Fibroblast of pulmonary artery (primary cell): Measurements from ENCODE around the gene CATSPER2.
"Not testable (repeated sequence)": the region's sequence is repeated elsewhere in the genome, so short reads cannot be mapped to it uniquely, and the experiment has no call there.

Experiments
- DNase-seq: peaks from one replicate; pipeline ENCODE4 v3.0.0-alpha.2; 2010; ENCODE audit warnings: low read depth
- H3K4me3 ChIP-seq: replicated peaks from 2 replicates; pipeline ENCODE4 v1.5.1; 2011; ENCODE audit warnings: low read depth, mild to moderate bottlenecking, control low read depth, low read length, moderate library complexity
- TF ChIP-seq, protein P1 (sequence below): IDR thresholded peaks from 2 replicates; pipeline ENCODE4 v1.5.1; 2011; ENCODE audit warnings: mild to moderate bottlenecking, control low read depth, low read length, inconsistent platforms; ENCODE audit errors: missing control alignments

The CATSPER2 gene

DNA sequence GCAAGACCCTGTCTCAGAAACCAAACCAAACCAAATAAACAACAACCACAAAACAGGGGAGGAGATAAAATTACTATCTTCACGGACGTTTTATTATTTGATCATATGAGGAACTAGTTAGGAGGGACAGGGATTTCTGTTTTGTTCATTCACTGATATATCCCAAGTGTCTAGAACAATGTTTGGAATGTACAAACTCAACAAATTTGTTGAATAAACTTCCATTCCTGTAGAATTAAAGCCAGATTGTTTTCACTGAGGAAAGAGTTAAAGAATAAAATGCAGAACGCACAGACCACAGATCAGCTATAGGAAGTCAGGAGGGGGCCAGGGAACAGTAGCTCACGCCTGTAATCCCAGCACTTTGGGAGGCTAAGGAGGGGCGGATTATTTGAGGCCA lies 23.5 kb downstream of the CATSPER2 start:
- DNase-seq = no peak
- TF ChIP-seq, protein P1, sequence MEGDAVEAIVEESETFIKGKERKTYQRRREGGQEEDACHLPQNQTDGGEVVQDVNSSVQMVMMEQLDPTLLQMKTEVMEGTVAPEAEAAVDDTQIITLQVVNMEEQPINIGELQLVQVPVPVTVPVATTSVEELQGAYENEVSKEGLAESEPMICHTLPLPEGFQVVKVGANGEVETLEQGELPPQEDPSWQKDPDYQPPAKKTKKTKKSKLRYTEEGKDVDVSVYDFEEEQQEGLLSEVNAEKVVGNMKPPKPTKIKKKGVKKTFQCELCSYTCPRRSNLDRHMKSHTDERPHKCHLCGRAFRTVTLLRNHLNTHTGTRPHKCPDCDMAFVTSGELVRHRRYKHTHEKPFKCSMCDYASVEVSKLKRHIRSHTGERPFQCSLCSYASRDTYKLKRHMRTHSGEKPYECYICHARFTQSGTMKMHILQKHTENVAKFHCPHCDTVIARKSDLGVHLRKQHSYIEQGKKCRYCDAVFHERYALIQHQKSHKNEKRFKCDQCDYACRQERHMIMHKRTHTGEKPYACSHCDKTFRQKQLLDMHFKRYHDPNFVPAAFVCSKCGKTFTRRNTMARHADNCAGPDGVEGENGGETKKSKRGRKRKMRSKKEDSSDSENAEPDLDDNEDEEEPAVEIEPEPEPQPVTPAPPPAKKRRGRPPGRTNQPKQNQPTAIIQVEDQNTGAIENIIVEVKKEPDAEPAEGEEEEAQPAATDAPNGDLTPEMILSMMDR = no peak
- no peak overlapping the region for H3K4me3 ChIP-seq

DNA sequence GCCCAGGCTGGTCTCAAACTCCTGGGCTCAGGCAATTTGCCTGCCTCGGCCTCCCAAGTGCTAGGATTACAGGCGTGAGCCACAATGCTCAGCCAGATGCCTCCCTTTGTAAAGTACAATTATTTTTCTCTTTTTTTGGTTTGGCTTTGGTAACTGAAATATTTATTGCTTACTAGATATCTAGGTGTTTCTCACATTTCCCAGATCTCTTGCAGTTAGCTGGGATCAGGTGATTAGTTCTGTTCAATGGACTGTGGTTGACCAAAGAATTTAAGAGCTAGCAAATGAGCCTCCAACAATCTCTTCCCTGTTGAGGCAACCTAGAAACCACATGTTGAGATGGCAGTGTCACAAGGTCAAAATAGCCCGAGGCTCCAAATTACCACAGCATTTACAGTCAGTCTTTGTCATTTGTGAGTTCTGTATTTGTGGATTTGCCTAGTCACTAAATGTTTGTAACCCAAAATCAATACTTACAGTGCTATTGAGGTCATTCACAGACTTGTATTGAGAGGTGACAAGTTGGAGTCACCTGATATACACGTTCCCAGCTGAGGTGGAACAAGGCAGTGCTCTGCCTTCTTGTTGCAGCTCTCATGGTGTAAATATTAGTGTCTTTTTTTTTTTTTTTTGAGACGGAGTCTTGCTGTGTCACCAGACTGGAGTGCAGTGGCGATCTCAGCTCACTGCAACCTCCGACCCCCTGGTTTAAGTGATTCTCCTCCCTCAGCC lies 26.4 kb downstream of the CATSPER2 start:
- not testable (repeated sequence) for H3K4me3 ChIP-seq, DNase-seq

DNA sequence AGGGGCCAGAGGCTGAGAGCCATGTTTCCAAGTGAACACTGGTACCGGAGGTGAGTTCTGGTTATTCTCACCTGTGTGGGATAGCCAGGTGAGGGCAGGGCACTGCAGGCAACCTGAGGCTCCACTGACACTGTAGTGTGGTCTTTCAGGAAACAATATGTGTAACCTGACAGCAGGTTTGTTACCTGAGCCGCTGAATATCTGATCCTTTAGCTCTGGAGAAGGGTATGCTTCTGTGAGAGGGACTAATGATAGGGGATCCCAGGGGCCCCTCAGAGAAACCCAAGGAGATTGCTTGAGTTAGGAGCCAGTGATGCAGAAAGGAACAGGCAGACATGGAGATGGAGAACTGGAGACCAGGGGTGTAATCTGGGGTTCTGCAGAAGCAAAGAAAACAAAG lies 29.9 kb downstream of the CATSPER2 start, which contains the start of gene STRC:
Gene STRC (minus strand): TSS at position 101 of the 400 bp plus-strand sequence. CDS start 78 bp downstream, at position 23.
- not testable (repeated sequence) for DNase-seq

DNA sequence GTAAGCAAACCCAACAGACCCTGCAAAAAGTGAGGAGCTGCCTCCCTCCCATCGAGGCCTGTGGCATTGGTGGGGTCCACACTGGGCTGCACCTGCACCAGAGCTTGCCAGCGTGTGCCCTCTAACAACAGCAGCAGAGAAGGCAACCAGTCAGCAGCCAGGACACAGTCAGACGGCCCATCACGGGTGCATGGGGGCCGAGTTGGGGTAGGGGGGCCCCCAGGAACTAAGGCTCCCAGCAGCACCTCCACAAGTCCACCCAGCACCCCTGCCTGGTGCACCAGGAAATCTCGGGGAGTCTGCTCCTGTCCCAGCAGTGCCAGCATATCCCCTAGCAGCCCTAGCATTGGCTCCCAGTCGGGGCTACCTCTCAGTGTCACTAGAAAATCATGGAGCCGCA lies 30.9 kb downstream of the CATSPER2 start:
- DNase-seq, H3K4me3 ChIP-seq: not testable (repeated sequence)

More for the DNA sequence above, 29.9 kb downstream of the CATSPER2 start, which contains the start of gene STRC:
- not testable (repeated sequence) for H3K4me3 ChIP-seq

GRCh38 chr15:43602233-43602632 lies 46.4 kb downstream of the CATSPER2 start:
- not testable (repeated sequence) for DNase-seq, H3K4me3 ChIP-seq

DNA sequence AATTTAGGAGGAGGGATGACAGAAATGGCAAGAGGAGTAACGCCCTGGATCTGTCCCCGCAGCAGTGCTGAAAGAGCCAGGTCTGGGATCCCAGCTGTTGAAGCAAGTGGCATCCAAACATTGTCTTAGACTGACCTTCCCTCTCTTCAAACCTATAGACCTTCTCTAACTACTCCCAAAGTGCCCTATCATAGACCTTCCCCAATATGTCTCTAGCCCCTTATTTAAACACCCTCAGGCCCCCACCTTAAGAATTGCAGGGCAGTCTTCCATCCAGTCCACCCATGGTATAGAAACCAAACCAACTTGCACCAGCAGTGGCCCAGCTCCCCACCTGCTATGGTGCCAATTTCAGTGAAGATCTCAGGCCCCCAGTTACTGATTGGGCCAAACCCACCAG lies 48.4 kb downstream of the CATSPER2 start:
- not testable (repeated sequence) for DNase-seq, H3K4me3 ChIP-seq

- not testable (repeated sequence) for DNase-seq, H3K4me3 ChIP-seq
These were observed 49.5 kb downstream of the CATSPER2 start for GRCh38 chr15:43599131-43599530.

DNA sequence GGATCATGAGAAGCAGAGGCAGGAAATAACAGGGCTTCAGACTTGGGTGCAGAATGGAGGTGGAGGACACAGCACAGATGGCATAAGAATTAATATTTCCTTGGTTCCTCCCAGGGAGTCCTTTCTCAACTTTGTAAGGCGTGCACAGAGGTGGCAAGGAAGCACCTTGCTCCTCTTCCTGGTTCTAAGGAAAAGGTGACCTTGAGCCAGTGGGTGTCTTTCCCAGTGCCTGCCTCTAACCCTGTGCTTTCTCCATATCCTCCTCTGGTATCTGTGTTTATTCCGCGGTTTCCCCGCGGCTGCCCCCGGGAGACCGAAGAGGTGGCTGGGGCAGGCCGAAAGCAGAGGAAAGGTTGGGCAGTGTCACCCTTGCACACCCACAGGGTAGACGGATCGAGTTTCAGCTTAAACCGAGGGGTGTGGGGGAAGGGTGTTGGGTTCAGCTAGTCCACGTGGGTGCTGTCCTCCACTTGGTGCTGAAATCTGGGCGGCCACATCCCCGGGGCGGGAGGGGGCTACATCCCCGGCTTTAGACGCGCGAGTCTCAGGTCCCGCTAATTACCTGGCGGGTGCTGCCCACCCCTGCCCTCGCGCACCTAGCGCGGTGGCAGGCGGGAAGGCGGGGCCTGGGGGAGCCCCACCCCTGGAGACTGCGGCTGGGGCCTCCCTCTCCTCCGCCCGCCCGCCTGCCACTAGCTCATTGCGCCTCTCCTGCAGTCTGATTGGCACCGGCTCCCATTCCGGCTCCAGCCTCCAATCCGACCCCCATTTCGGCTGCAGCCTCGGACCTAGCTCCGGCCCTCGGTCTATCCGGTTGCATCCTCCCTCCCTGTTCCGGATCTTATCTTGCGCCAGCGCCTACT lies 55.1 kb downstream of the CATSPER2 start, which contains the start of gene CKMT1B:
Gene CKMT1B (plus strand): TSS at position 700 of the 863 bp plus-strand sequence. CDS start 192 bp downstream, outside the sequence.
- DNase-seq, H3K4me3 ChIP-seq: not testable (repeated sequence)

- DNase-seq, H3K4me3 ChIP-seq: not testable (repeated sequence)
These were observed 55.8 kb downstream of the CATSPER2 start for GRCh38 chr15:43592841-43593240.

- DNase-seq, H3K4me3 ChIP-seq: not testable (repeated sequence)
These were observed 58.7 kb downstream of the CATSPER2 start, which contains the start of gene PPIP5K1 for GRCh38 chr15:43589778-43590466. TSS of gene PPIP5K1 (minus strand) at chr15:43590208. CDS start at chr15:43584504, 5,704 bp downstream.
